ENCODE data around the gene KIF5A.

DNA sequence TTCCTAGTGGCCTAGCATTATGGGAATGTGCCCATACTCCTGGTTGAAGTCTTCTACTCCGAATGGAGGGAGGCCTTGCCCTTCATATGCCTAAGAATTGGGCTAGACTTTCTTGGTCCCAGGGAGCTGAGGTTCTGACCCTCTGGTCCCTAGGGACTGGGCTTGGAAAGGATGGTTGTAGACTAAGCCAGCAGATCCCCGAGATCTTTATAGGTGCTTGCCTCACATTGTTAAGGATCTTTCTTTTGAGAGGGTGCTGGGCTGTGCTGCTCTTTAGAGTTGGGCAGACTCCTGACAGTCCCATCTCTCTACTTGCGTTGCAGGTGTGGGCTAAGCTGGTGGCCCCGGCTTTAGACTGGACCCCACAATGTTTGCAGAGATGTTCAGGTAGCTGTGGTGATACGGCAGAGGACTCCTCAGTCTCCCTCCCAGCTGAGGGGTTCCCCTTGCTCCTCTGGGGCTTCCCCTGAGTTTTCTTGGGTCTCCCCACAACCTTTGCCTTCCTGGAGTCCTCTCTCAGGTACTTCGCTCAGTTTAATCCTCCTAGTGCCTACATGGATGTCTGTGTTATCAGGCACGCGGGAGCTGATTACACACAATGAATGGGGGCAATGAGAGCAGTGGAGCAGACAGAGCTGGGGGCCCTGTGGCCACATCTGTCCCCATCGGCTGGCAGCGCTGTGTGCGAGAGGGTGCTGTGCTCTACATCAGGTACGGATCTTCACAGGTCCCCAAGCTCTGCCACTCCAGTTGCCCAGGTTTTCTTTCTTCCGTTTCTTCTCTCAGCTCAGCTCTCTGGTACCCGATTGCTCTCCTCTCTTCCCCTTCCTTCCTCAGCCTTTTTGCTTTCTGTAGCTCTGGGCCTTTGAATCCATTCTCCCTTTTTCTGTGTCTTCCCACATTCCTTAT, 25.9 kb upstream of the KIF5A start:
- no peak for TF ChIP-seq TAF1 (IDR thresholded peaks at IDR 0.05; ENCODE audit: borderline replicate concordance, low read depth, low read length)
- no peak for TF ChIP-seq POLR2A (IDR thresholded peaks at IDR 0.05; ENCODE audit: low read depth, low read length)

Data from GM12892 (cell line).